HG02642 (cell line): ENCODE results near the gene MED1.
"Not testable (repeated sequence)": the region's sequence is repeated elsewhere in the genome, so short reads cannot be mapped to it uniquely, and the experiment has no call there.

ENCODE experiments used
- ATAC-seq: cut with Tn5 transposase; IDR thresholded peaks from one replicate; pipeline ENCODE4 v1.9.1; 2021; ENCODE audit warnings: mild to moderate bottlenecking; ENCODE audit not compliant: unreplicated experiment, poor library complexity

The MED1 gene, protein sequence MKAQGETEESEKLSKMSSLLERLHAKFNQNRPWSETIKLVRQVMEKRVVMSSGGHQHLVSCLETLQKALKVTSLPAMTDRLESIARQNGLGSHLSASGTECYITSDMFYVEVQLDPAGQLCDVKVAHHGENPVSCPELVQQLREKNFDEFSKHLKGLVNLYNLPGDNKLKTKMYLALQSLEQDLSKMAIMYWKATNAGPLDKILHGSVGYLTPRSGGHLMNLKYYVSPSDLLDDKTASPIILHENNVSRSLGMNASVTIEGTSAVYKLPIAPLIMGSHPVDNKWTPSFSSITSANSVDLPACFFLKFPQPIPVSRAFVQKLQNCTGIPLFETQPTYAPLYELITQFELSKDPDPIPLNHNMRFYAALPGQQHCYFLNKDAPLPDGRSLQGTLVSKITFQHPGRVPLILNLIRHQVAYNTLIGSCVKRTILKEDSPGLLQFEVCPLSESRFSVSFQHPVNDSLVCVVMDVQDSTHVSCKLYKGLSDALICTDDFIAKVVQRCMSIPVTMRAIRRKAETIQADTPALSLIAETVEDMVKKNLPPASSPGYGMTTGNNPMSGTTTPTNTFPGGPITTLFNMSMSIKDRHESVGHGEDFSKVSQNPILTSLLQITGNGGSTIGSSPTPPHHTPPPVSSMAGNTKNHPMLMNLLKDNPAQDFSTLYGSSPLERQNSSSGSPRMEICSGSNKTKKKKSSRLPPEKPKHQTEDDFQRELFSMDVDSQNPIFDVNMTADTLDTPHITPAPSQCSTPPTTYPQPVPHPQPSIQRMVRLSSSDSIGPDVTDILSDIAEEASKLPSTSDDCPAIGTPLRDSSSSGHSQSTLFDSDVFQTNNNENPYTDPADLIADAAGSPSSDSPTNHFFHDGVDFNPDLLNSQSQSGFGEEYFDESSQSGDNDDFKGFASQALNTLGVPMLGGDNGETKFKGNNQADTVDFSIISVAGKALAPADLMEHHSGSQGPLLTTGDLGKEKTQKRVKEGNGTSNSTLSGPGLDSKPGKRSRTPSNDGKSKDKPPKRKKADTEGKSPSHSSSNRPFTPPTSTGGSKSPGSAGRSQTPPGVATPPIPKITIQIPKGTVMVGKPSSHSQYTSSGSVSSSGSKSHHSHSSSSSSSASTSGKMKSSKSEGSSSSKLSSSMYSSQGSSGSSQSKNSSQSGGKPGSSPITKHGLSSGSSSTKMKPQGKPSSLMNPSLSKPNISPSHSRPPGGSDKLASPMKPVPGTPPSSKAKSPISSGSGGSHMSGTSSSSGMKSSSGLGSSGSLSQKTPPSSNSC (N-terminal part only)

DNA sequence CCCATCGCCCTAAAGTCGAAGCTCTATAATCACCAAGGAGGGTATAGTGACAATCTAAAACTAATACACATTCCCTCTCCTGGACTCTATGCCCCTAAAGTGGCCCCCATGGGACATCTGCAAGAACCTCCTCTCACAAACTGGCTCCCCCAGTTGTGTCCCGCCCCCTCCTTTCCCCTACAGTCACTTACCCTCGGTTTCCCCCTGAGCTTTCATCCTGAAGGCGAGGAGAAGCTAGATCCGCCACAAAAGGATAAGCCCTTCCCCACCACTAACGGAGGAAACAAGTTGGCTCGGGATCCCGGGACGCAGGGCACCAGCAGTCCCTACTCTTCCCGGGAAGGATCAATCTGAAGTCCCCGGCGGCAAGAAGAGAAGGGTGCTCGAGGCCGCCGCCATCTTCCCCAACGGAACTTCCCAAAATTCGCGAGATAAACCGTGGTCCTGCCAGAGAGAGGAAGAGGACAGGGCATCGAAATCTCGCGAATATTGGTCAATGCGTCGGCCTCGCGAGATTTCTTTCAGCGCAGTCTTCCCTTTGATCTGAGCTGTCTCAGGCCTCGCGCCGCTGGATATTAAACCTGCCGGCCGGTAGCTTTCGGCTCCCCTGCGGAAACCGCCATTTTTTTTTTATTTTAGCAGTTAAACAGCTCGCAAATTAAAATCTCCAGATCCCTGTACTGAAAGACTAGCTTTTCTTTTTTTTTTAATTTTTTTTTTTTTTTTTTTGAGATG, at the start of gene MED1:
MED1 (minus strand) TSS at position 417 of the 735 bp plus-strand sequence; CDS start at position 216, 201 bp downstream.
- peak; percentile 94 for ATAC-seq

DNA sequence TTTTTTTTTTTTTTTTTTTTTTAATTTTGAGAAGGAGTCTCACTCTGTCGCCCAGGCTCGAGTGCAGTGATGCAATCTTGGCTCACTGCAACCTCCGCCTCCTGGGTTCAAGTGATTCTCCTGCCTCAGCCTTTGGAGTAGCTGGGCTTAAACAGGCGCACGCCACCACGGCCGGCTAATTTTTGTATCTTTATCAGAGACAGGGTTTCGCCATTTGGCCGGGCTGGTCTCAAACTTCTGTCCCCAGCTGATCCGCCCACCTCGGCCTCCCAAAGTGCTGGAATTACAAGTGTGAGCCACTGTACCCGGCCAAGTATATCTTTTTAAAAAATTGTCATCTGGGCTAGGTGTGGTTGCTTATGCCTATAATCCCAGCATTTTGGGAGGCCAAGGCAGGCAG, 45.9 kb upstream of the MED1 start:
- not testable (repeated sequence) for ATAC-seq

DNA sequence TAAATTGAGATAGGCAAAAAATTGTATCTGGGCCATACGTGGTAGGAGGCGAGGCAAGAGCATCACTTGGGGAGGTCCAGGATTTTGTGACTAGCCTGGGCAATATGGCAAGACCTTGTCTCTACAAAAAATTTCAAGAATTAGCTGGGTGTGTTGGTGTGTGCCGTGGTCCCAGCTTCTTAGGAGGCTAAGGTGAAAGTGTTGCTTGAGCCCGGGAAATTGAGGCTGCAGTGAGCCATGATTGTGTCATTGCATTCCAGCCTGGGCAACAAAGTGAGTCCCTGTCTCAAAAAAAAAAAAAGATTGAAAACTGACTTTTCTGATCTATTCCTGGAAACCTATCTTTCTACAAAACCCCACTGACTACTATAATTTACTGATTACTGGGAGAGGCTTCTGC, 36.9 kb upstream of the MED1 start:
- ATAC-seq, result no peak

DNA sequence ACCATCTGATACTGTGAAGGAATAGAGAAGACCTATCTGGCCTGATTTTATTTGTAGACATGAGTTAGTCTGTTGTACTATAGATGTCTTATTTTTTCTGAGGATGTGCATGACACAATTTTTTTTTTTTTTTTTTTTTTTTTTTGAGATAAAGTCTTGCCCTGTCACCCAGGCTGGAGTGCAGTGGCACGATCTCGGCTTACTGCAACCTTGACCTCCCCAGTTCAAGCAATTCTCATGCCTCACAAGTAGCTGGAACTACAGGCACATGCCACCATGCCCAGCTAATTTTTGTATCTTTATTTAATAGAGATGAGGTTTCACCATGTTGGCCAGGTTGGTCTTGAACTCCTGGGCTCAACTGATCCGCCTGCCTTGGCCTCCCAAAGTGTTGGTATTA, 36.4 kb upstream of the MED1 start:
- ATAC-seq, result not testable (repeated sequence)

DNA sequence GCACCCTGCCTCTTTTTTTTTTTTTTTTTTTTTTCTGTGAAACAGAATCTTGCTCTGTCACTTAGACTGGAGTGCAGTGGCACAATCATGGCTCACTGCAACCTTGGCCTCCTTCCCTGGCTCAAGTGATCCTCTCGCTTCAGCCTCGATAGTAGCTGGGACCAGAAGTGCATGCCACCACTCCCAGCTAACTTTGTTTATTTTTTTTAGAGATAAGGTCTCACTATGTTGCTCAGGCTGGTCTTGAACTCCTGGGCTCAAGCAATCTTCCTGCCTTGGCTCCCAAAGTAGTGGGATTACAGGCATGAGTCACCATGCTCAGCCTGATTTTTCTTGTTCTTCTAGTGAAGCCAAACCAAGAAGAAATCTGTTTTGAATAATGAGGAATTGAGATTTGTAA, 35.2 kb upstream of the MED1 start:
- no peak for ATAC-seq

DNA sequence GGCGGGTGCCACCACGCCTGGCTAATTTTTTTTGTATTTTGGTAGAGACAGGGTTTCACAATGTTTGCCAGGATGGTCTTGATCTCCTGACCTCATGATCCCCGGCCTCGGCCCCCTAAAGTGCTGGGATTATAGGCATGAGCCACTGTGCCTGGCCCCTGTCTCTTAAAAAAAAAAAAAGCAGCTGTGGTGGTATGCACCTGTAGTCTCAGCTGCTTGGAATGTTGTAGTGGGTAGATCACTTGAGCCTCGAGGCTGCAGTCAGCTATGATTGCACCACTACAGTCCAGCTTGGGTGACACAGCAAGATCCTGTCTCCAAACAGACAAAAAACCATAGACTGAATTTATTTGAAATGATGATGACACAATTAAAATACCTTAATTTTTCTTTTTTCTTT, 34.5 kb upstream of the MED1 start:
- no peak for ATAC-seq

DNA sequence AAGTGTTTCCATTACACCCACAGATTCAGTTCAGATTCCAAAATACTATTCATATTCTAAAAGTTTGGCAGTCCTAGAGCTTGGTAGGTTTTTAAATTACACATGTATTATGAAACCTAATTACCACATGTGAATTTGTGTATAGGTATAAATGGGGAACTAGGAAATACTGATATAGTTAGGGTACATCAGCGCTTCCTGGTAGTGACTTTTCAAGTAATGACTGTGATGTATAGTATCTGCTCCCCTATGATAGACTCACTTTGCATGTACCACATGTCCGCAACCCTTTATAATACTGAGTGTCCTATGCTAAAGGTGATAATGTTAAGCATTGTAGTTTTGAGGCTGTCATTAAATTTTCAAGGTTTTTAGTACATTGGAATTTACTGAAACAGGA, 33.1 kb upstream of the MED1 start:
- ATAC-seq, result peak; percentile 66

DNA sequence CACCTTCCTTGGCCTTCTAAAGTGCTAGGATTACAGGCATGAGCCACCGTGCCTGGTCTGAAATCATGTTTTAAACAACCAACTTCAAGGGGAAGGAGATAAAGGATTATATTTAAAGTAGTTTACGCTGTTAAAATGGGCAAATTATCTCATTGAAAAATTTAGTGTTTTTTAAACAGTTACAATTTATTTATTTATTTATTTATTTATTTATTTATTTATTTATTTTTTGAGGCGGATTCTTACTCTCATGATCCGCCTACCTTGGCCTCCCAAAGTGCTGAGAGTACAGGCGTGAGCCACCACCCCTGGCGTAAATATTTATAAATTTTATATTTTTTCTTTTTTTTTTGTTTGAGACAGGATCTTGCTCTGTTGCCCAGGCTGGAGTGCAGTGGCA, 32.4 kb upstream of the MED1 start:
- no peak for ATAC-seq

DNA sequence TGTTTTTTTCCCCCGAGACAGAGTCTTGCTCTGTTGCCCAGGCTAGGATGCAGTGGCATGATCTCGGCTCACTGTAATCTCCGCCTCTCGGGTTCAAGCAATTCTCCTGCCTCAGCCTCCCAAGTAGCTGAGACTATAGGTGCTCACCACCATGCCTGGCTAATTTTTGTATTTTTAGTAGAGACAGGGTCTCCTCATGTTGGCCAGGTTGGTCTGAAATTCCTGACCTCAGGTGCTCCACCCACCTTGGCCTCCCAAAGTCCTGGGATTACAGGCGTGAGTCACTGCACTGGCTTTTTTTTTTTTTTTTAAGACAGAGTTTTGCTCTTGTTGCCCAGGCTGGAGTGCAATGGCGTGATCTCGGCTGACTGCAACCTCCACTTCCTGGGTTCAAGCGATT, 28.6 kb upstream of the MED1 start:
- ATAC-seq, result not testable (repeated sequence)

DNA sequence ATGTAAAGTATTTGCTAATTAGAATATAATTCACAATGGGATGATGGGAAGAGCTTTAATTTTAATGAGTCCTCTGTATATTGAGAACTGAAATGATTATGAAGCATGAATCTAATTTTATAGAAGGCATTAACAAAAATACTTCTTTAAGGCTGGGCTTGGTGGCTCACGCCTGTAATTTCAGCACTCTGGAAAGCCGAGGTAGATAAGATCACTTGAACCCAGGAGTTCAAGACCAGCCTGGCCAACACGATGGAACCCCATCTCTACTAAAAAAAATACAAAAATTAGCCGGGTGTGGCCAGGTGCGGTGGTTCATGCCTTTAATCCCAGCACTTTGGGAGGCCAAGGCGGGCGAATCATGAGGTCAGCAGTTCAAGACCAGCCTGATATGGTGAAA, 22.2 kb upstream of the MED1 start:
- ATAC-seq, result no peak

DNA sequence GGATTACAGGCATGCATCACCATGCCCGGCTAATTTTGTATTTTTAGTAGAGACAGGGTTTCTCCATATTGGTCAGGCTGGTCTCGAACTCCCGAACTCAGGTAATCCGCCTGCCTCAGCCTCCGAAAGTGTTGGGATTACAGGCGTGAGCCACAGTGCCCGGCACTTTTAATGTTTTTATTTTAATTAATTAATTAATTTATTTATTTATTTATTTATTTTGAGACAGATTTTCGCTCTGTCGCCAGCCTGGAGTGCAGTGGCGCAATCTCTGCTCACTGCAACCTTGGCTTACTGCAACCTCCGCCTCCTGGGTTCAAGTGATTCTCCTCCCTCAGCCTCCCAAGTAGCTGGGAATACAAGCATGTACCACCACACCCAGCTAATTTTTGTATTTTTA, 17.5 kb upstream of the MED1 start:
- ATAC-seq, result not testable (repeated sequence)

DNA sequence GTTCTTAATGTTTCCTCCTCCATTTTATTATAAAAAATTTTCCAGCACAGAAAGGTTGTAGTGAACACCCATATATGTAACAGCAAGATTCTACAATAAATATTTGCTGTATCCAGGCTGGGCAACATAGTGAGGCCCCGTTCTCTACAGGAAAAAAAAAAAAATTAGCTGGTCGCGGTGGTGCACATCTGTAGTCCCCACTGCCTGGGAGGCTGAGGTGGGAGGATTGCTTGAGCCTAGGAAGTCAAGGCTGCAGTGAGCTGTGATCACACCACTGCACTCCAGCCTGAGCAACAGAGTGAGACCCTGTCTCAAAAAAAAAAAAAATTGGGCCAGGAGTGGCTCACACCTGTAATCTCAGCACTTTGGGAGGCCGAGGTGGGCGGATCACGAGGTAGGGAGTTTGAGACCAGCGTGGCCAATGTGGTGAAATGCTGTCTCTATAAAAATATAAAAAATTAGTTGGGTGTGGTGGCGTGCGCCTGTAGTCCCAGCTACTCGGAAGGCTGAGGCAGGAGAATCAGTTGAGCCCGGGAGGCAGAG, 13.6 kb upstream of the MED1 start:
- ATAC-seq, result not testable (repeated sequence)

DNA sequence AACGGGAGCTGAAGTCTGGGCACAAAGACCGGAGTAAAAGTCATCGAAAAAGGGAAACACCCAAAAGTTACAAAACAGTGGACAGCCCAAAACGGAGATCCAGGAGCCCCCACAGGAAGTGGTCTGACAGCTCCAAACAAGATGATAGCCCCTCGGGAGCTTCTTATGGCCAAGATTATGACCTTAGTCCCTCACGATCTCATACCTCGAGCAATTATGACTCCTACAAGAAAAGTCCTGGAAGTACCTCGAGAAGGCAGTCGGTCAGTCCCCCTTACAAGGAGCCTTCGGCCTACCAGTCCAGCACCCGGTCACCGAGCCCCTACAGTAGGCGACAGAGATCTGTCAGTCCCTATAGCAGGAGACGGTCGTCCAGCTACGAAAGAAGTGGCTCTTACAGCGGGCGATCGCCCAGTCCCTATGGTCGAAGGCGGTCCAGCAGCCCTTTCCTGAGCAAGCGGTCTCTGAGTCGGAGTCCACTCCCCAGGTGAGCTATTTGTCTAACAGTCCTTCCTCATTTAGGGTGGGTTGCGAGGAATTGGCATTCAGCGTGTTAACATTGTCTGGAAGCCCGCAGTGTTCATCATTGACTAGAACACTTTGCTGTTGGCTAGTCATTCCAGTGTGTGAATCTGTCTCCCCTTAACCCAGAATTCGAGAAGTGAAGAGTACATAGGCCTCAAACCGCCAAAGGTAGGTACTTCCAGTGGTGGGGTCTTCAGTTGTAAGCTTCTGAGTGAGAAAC, 11.7 kb upstream of the MED1 start:
- ATAC-seq, result no peak

DNA sequence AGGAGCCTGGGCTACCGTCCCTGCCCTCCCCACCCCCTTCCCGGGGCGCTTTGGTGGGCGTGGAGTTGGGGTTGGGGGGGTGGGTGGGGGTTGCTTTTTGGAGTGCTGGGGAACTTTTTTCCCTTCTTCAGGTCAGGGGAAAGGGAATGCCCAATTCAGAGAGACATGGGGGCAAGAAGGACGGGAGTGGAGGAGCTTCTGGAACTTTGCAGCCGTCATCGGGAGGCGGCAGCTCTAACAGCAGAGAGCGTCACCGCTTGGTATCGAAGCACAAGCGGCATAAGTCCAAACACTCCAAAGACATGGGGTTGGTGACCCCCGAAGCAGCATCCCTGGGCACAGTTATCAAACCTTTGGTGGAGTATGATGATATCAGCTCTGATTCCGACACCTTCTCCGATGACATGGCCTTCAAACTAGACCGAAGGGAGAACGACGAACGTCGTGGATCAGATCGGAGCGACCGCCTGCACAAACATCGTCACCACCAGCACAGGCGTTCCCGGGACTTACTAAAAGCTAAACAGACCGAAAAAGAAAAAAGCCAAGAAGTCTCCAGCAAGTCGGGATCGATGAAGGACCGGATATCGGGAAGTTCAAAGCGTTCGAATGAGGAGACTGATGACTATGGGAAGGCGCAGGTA, 11.0 kb upstream of the MED1 start:
- ATAC-seq, result peak; percentile 1

DNA sequence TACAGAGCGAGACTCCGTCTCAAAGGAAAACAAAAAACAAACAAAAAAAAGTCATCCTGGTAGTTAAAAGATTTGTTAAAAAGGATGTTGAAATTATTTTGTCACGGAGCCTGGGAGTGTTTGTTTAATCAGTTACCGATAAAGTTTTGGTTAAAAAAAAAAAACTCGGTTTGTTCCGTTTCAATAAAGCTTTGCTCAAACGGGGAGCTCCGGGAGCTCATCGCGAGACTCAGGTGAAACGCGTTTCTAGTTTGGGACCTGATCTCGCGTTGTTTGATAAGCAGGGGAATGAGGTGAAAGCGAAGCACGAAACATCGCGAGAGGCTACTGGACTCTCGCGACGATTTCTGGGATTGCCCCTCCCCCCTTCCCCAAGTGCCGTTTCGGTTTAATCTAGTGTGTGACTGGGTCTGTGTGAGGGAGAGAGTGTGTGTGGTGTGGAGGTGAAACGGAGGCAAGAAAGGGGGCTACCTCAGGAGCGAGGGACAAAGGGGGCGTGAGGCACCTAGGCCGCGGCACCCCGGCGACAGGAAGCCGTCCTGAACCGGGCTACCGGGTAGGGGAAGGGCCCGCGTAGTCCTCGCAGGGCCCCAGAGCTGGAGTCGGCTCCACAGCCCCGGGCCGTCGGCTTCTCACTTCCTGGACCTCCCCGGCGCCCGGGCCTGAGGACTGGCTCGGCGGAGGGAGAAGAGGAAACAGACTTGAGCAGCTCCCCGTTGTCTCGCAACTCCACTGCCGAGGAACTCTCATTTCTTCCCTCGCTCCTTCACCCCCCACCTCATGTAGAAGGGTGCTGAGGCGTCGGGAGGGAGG, 10.3 kb upstream of the MED1 start, which contains the start of gene CDK12:
CDK12 (plus strand) TSS at position 374 of the 813 bp plus-strand sequence. CDS start 586 bp downstream, outside the sequence.
- ATAC-seq, result peak; percentile 71

DNA sequence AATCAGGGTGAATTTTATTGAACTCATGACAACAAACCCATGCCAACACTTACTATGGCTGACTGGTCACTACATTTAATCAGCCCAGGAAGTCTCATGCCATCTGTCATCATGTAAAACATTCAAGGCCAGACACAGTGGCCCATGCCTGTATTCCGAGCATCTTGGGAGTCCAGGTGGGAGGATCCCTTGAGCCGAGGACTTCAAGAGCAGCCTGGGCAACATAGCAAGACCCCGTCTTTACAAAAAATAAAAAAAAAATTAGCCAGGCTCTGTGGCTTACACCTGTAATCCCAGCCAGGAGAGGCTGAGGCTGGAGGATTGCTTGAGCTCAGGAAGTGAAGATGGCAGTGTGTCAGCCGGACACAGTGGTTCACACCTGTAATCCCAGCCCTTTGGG, 4.9 kb upstream of the MED1 start:
- no peak for ATAC-seq

DNA sequence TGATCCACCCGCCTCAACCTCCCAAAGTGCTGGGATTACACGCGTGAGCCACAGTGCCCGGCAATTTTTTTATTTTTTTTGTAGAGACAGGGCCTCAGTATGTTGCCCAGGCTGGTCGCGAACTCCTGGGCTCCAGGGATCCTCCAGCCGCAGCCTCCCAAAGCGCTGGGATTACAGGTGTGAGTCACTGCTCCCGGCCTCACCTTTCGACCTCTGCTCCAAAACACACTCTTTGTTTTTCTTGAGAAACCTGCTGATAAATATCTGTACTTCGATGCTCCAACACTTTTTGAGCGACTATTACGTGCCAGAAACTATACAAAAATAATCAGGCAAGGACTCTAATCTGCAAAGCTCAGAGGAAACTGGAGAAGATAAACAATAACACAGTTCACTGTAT, 1.0 kb downstream of the MED1 start:
- ATAC-seq, result no peak

DNA sequence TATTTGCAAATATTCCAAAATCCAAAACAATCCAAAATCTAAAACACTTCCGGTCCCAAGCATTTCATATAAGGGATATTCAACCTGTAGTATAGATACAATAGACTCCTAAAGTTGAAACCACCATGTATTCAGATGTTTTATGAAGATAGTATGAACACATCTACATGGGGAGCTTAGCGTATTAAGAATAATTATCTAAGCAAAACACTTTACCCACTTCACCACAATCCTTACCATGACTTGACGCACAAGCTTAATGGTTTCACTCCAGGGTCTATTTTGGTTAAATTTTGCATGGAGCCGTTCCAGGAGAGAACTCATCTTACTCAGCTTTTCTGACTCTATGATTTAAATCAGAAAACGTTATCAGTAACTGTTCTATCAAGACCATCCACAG, 3.5 kb downstream of the MED1 start:
- no peak for ATAC-seq
